HG03045 (cell line): ENCODE measurements around the gene PCK1.

Experiments
- ATAC-seq: cut with Tn5 transposase; IDR thresholded peaks from one replicate; pipeline ENCODE4 v1.9.1; 2021; ENCODE audit warnings: mild to moderate bottlenecking, moderate library complexity; ENCODE audit not compliant: unreplicated experiment

PCK1 gene

GRCh38 chr20:57587278-57587988, 26.5 kb downstream of the PCK1 start:
- no peak for ATAC-seq

DNA sequence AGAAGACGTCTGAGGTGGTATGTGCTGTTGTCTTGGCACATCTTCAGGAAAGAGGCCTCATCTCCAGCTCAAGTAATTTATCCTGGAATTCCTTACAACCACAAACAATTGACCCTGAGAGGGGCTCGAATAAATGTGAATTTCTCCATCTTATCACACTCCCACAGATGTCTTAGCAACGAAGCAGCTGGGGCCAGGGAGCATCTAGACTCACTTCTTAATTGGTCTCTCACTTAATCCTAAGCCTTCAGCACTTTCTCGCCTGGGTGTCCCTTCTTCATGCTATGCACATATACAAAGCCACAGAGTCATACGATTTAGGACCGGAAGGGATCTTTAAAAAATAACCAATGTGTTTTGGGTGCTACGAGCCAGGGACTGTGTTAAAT, 27.1 kb downstream of the PCK1 start:
- ATAC-seq: no peak

GRCh38 chr20:57588596-57588995, 27.7 kb downstream of the PCK1 start:
- no peak for ATAC-seq

- ATAC-seq: no peak
These were observed 28.3 kb downstream of the PCK1 start for GRCh38 chr20:57589123-57589727.

DNA sequence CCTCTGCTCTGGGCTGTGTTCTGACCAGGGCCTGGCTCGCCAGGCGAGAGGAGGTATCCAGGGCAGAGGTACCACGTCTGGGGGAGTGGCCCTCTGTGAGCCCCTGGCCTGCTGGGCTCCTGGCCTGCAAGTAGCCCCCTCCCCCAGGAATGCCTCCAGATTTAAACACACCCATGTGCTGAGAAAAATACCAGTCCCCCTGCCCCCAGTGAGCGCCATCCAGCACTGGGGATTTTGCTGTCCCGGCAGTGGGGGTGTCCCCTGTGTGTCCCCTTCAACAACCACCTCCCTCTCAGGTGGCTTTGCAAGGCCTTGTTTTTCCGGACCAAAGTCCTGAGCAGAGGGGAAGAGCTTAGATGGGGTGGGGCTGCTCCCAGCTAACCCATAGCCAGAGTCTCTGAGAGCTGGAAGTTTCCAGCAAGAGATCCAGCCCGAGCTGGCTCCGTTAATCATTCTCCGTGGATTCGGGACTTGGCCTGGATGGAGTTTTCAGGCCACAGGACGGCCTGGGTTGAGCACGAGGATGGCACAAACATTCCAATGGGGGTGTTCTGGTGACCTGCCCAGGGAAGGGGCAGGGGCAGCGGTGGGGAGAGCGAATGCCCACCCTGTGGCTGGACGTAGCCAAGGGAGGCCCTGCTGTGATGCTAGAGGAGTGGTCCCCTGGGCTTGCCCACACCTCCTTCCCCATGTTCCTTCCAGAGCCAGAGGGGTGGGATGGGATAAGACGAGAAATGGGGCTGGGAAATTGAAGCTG, 29.0 kb downstream of the PCK1 start:
- ATAC-seq: no peak

DNA sequence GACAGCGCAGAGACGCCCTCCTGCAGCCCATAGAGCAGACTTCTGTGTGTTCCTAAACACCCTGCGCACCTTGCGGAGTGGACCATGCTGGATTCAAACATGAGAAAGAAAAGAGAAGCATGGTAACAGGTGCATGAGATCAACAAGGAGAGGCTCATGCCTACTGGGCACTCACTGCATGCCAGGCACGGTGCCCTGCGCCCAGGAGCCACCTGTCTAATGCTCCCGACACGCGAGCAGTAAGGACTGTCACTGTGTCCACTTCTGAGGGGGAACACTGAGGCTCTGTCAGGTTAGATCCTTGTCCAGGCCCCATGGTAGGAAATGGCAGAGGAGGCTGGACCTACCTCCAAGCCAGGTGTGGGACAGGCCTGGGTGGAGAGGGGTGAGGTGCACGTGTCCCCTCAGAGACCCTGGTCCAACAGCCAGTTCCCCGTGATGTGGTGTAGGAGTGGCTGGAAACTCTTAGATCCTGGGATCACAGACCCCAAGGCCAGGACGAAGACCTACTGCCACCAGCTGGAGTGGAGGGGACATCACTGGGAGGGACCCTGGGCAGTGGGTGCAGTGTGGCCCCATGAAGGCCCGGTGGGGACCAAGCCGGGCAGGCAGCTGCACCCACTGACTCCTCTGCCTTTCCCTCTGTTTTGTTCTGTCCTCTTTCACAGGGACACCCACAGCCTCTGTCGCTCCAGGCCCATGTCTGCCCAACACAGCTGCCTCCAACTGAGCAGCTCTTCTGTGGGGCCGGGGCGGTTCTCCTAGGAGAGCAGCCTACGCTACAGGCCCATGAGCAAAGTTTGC, 29.8 kb downstream of the PCK1 start:
- ATAC-seq: no peak

DNA sequence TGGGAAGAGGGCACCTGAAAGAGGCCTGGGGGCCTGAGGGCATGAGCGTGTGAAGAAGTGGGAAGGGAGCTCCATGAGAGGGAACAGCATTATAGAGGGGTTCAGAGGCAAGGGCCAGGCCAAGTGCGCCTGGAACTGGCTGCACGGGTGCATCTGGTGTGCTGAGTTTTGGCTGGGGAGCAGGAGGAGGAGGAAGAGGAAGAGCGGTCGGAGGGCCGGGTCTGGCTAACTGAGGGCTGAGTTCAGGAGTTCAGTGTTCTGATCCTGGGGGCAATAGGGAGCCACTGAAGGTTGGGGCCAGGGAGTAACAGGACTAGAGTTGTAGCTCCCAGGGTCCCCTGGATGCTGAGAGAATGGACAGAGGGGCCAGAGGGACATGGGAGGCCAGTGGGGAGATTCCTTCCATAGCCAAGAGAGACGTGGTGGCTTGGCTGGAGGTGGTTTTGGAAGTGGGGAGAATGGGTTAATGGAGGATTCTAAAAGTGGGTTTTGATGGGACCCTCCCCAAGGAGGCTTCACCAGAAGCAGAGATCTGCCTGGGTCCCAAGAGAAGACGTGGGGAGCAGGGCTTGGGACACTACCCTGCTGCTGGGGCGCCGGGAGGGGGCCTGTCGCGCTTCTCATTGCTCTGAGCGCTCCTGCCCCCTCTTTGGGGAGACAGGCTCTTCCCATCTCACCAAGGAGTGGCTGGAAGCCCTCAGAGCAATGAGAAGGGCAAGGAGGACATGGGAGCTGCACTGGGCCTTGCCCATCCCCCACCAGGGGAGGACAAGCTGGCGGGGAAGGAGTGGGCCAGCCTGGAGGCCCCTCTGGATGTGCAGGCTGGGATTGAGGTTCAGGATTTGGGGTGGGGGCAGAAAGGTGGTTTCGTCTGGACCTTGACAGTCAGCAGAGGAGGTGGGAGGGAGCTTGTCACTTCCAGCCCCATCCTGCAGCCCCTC, 30.6 kb downstream of the PCK1 start:
- no peak for ATAC-seq

GRCh38 chr20:57592263-57593092, 31.6 kb downstream of the PCK1 start:
- no peak for ATAC-seq

- ATAC-seq: no peak
These were observed 32.4 kb downstream of the PCK1 start for GRCh38 chr20:57593134-57593886.

GRCh38 chr20:57594092-57594951, 33.4 kb downstream of the PCK1 start:
- no peak for ATAC-seq

GRCh38 chr20:57595041-57596030, 34.4 kb downstream of the PCK1 start:
- ATAC-seq: no peak

DNA sequence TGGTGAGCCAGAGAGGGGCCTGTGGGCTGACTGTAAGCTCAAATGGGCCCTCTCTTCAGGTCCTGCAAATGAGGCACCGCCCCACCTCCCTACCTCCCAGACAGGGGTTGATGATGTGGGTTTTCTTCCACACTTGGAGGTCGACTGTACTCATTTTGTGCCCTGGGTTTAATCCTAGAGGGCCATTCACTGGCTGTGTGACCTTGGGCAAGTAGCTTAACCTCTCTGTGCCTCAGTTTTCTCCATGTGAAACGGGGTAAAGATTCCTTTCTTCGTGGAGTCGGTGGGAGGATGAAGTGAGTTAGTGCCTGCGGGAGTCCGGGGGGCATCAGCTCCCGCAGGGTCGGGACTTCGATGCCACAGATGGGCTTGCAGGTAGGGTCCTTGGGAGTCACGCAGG, 35.4 kb downstream of the PCK1 start:
- no peak for ATAC-seq

- ATAC-seq: peak; percentile 44
These were observed 36.4 kb downstream of the PCK1 start for GRCh38 chr20:57596998-57597939.

DNA sequence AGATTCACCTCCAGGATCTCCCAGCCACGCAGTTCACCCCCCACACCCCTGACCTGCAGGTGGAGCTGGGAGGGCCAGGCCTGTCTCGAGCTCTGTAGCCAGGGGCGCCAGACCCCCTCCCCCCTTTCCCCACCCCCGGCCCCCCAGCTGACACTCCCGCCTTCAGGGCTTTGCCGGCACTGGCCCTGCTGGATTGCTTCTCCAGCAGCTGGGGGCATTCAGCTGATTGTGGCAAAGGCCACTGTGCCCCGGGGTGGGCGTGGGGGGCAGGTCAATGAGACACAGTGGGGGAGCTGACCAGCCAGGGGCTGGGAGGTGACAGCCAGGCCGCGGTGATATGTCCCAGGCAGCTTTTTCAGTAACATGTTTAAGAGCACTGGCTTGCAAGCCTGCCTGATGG, 37.1 kb downstream of the PCK1 start:
- no peak for ATAC-seq

DNA sequence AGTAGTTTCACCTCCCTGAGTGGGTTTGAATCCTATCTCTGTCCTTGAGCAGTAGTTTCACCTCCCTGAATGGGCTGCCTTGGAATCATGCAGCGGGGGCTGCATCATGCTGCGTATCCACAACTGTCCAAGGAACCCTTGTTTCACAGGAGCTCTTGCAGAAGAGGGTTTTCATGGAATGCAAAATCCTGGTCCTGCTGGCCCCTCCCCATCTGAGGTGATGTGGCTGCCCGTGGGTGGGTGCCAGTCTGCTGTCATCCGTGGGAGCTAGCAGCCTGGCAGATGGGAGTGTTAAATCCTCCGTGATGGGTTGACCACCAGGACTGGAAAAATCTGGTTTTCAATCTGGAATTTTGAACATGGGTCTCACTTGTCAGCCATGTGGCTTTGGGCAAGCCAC, 37.6 kb downstream of the PCK1 start:
- no peak for ATAC-seq
